ENCODE data around the gene DACH1.

DACH1 gene

DNA sequence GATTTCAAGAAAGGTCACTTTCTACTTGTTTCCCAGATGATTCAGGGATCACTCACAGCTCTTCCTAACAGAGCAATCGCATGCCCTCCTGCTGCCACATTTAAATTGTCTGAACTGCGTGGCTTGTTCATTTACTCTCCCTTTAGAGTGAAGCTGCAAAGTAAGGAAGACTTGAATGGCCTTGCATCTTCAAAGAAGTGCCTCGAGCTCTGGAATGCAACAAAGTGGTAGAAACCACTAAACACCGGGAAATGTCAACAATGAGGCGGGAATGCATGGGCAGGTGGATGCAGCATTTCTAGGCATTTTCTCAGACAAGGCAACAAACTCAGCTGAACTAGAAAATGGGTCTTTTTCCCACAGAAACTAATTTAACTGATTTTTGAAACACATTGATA, 10.3 kb upstream of the DACH1 start:
- no peak for TF ChIP-seq CTCF (IDR thresholded peaks at IDR 0.05; ENCODE audit: low read depth, low read length)
- TF ChIP-seq MYC (IDR thresholded peaks at IDR 0.05; ENCODE audit: low read depth, low read length), result no peak
- TF ChIP-seq POLR2A (IDR thresholded peaks at IDR 0.05; ENCODE audit: extremely low read depth, insufficient read length), result no peak
- no peak for TF ChIP-seq MAX (IDR thresholded peaks at IDR 0.05; ENCODE audit: low read depth, low read length)
- H3K4me3 ChIP-seq (ENCODE audit: low read depth, low read length), result no peak overlapping the region
- no peak for DNase-seq (ENCODE audit: low read depth)

DNA sequence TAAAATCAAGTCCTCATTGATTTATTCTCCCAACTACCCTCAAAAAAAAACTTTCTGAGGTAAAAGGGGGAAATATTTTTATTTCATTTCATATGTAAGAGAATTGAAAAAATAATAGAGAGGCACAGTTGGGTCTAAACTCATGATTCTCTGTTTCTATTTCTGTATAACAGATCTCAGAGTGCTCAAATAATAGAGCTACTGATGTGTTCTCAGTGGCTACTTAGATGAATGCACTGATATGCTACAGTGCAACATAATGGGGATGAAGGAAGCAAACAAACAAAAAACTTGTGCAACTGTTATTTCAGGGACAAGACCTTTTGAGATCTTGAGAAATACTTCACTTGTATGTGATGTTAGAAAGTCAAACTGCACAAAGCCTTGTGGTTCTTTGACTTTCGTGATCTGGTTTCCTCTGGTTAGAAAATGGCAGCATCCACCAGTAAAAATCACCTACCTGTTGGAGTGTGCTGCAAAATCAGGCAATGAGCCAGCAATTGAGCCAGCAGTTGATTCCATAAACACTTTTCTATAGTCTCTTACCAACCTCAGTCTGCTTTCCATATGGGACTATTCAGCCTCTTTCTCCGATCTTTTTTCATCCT, 9.7 kb upstream of the DACH1 start:
- no peak for DNase-seq (ENCODE audit: low read depth)
- TF ChIP-seq POLR2A (IDR thresholded peaks at IDR 0.05; ENCODE audit: extremely low read depth, insufficient read length), result no peak
- TF ChIP-seq CTCF (IDR thresholded peaks at IDR 0.05; ENCODE audit: low read depth, low read length), result no peak
- TF ChIP-seq MYC (IDR thresholded peaks at IDR 0.05; ENCODE audit: low read depth, low read length), result no peak
- no peak for TF ChIP-seq MAX (IDR thresholded peaks at IDR 0.05; ENCODE audit: low read depth, low read length)
- H3K4me3 ChIP-seq (ENCODE audit: low read depth, low read length), result no peak overlapping the region

DNA sequence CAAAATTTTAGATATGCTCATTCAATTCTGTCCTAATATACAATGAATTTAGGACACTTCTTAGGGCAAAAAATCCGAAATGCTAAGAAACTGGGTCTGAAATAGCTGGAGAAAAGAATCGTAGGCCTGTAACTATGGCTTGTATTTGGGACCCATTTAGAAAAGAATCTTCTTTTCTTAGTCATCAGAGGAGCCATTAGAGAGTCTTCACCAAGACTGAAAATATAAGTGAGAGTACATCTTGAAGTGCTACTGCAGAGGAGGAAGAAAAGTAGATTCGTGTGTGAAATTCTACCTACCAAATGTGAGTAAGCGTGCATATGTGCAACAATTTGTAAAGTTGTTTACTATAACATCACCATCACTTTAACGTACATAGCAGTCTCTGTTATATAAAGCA, 8.8 kb upstream of the DACH1 start:
- no peak overlapping the region for H3K4me3 ChIP-seq (ENCODE audit: low read depth, low read length)
- DNase-seq (ENCODE audit: low read depth), result no peak
- TF ChIP-seq POLR2A (IDR thresholded peaks at IDR 0.05; ENCODE audit: extremely low read depth, insufficient read length) (no peak), MAX (IDR thresholded peaks at IDR 0.05; ENCODE audit: low read depth, low read length) (no peak), MYC (IDR thresholded peaks at IDR 0.05; ENCODE audit: low read depth, low read length) (no peak), CTCF (IDR thresholded peaks at IDR 0.05; ENCODE audit: low read depth, low read length) (no peak)

DNA sequence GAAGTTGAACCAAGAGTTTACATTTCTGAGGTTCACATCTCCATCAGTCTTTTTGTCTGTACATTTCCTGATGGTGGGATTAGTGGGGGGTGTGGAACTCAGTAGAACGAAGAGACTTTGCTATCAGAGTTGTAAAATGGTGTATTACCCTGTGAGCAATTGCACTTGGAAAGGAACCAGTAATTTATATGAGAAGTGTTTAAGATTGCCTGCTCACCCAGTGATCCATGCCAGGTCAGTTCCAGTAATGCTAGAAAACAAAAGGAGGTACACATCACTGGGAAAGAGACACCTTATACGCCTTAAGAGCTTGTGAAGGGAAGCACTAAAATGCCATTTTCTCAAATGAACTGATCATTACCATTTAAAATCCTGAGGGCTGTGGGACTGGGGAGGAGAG, 7.5 kb upstream of the DACH1 start:
- DNase-seq (ENCODE audit: low read depth), result no peak
- H3K4me3 ChIP-seq (ENCODE audit: low read depth, low read length), result no peak overlapping the region
- TF ChIP-seq MYC (IDR thresholded peaks at IDR 0.05; ENCODE audit: low read depth, low read length), result no peak
- no peak for TF ChIP-seq CTCF (IDR thresholded peaks at IDR 0.05; ENCODE audit: low read depth, low read length)
- TF ChIP-seq POLR2A (IDR thresholded peaks at IDR 0.05; ENCODE audit: extremely low read depth, insufficient read length), result no peak
- TF ChIP-seq MAX (IDR thresholded peaks at IDR 0.05; ENCODE audit: low read depth, low read length), result no peak

- no peak overlapping the region for H3K4me3 ChIP-seq (ENCODE audit: low read depth, low read length)
- TF ChIP-seq MYC (IDR thresholded peaks at IDR 0.05; ENCODE audit: low read depth, low read length) (no peak), POLR2A (IDR thresholded peaks at IDR 0.05; ENCODE audit: extremely low read depth, insufficient read length) (no peak), MAX (IDR thresholded peaks at IDR 0.05; ENCODE audit: low read depth, low read length) (no peak), CTCF (IDR thresholded peaks at IDR 0.05; ENCODE audit: low read depth, low read length) (no peak)
- DNase-seq (ENCODE audit: low read depth), result no peak
Observed at GRCh38 chr13:71873418-71874247, 6.6 kb upstream of the DACH1 start.

Measured in NB4 (cell line).